GM23248 (cell line): Measurements from ENCODE around the gene USP34. TPM values are rescaled to one million over a fixed set of nuclear protein-coding genes. Genes with fewer than 3 reads are reported as not detected.
A peak's percentile ranks its signal among the peaks of the same experiment; 100 is the strongest.

ENCODE experiments used
- DNase-seq: peaks from one replicate; pipeline ENCODE4 v3.0.0-alpha.2; 2015
- H2AFZ ChIP-seq: fragments of 200-600 bp; sonication (generic); 2 replicates; pipeline ENCODE4 v1.6.1; 2016; ENCODE audit warnings: antibody characterized with exemption
- H3F3A ChIP-seq: fragments of 200-600 bp; sonication (generic); 2 replicates; pipeline ENCODE4 v1.6.1; 2016; ENCODE audit warnings: mild to moderate bottlenecking, antibody characterized with exemption, mixed run types; ENCODE audit not compliant: insufficient read depth
- H3K27ac ChIP-seq: fragments of 200-600 bp; sonication (generic); 2 replicates; pipeline ENCODE4 v1.5.1; 2016; ENCODE audit warnings: mild to moderate bottlenecking
- H3K27me3 ChIP-seq: fragments of 200-600 bp; sonication (generic); replicated peaks from 2 replicates; pipeline ENCODE4 v1.6.1; 2016; ENCODE audit warnings: mild to moderate bottlenecking; ENCODE audit not compliant: insufficient read depth
- H3K36me3 ChIP-seq: fragments of 200-600 bp; sonication (generic); 2 replicates; pipeline ENCODE4 v1.6.1; 2016; ENCODE audit warnings: low read depth, mild to moderate bottlenecking
- H3K4me1 ChIP-seq: fragments of 200-600 bp; sonication (generic); 2 replicates; pipeline ENCODE4 v1.6.1; 2016; ENCODE audit warnings: mild to moderate bottlenecking; ENCODE audit not compliant: insufficient read depth
- H3K4me2 ChIP-seq: fragments of 200-600 bp; sonication (generic); one replicate; pipeline ENCODE4 v1.6.1; 2016; ENCODE audit warnings: mild to moderate bottlenecking; ENCODE audit not compliant: unreplicated experiment
- H3K4me3 ChIP-seq: fragments of 200-600 bp; sonication (generic); 2 replicates; pipeline ENCODE4 v1.5.1; 2016; ENCODE audit warnings: mild to moderate bottlenecking
- H3K79me2 ChIP-seq: fragments of 200-600 bp; sonication (generic); 2 replicates; pipeline ENCODE4 v1.6.1; 2016; ENCODE audit warnings: mild to moderate bottlenecking; ENCODE audit not compliant: insufficient read depth
- H3K9ac ChIP-seq: fragments of 200-600 bp; sonication (generic); 2 replicates; pipeline ENCODE4 v1.6.1; 2016; ENCODE audit warnings: mild to moderate bottlenecking
- H3K9me2 ChIP-seq: fragments of 200-600 bp; sonication (generic); 2 replicates; pipeline ENCODE4 v1.6.1; 2016; ENCODE audit warnings: mixed run types, mild to moderate bottlenecking, moderate library complexity; ENCODE audit not compliant: insufficient read depth
- H3K9me3 ChIP-seq: fragments of 200-600 bp; sonication (generic); one replicate; pipeline ENCODE4 v1.6.1; 2017; ENCODE audit warnings: low read depth
- H4K20me1 ChIP-seq: fragments of 200-600 bp; sonication (generic); 2 replicates; pipeline ENCODE4 v1.6.0; 2016; ENCODE audit not compliant: insufficient read depth
- EZH2 ChIP-seq: fragments of 200-600 bp; sonication (generic); IDR thresholded peaks from 2 replicates; pipeline ENCODE4 v1.6.1; 2018; ENCODE audit warnings: antibody characterized with exemption, mild to moderate bottlenecking; ENCODE audit not compliant: insufficient read depth, poor library complexity, severe bottlenecking
- EZH2phosphoT487 ChIP-seq: fragments of 200-600 bp; sonication (generic); IDR thresholded peaks from 2 replicates; pipeline ENCODE4 v1.6.1; 2018; ENCODE audit warnings: antibody characterized with exemption, moderate library complexity, mild to moderate bottlenecking, low read depth; ENCODE audit not compliant: insufficient read depth
- WGBS, 2 experiments: methylation state at CpG; one replicate each; pipeline ENCODE4 v1.1.6; 2015 to 2017; ENCODE audit warnings: low lambda C conversion rate in 2 of 2, low coverage in 1 of 2; ENCODE audit errors: missing lambda C conversion rate in 2 of 2; 5-methylcytosine and 5-hydroxymethylcytosine counted together
- in situ Hi-C: fragments of 300-500 bp; cut with MboI; formaldehyde crosslinking; loops from 2 replicates; pipeline ENCODE4 v1.15.0; 2020
- polyA plus RNA-seq: library from polyadenylated mRNA; unstranded; fragments of >200 nt; fragmentation: Nextera tagmentation; extraction: Ambion mirVana; gene quantifications from 2 replicates; pipeline ENCODE4 v1.2.1, GENCODE V29; 2016
- total RNA-seq: library from RNA; depleted of rRNA; stranded (reverse); fragments of >200 nt; shearing (Covaris generic); gene quantifications from 2 replicates; pipeline ENCODE4 v1.2.3, GENCODE V29; 2014

Gene USP34
- total and polyA plus RNA-seq, 2 experiments from 2014 or later: 34.5 to 77.6 TPM

- Histone ChIP-seq H2AFZ (no peak overlapping the region), H3K9me2 (no peaks in the 10 kb centered on the region), H3K4me3 (no peak overlapping the region), H4K20me1 (no peaks in the 10 kb centered on the region), H3K9me3 (no peaks in the 10 kb centered on the region), H3K79me2 (0 out of 2 replicates have a peak, but pooled peaks cover 4% of the 10 kb centered on the region), H3K27ac (no peak overlapping the region), H3K36me3 (peaks cover 18% of the 10 kb centered on the region), H3K4me1 (peaks cover 14% of the 10 kb centered on the region), H3F3A (peaks cover 10% of the 10 kb centered on the region), H3K27me3 (no peaks in the 10 kb centered on the region), H3K9ac (no peak overlapping the region), H3K4me2 (no peak overlapping the region)
- DNase-seq: no peak
- TF ChIP-seq EZH2phosphoT487: no peak
- TF ChIP-seq EZH2: no peak
- WGBS, 2 experiments: 94 to 97% methylated on average over 4 of the region's 4 CpGs
- in situ Hi-C loops: no loop called here
These were observed 202.6 kb downstream of the USP34 start for GRCh38 chr2:61268249-61268648.

- Histone ChIP-seq H3K9me2 (no peaks in the 10 kb centered on the region), H3K79me2 (0 out of 2 replicates have a peak, but pooled peaks cover 4% of the 10 kb centered on the region), H3K36me3 (peaks cover 18% of the 10 kb centered on the region), H2AFZ (no peak overlapping the region), H3F3A (no peaks in the 10 kb centered on the region), H4K20me1 (no peaks in the 10 kb centered on the region), H3K4me2 (no peak overlapping the region), H3K27ac (no peak overlapping the region), H3K4me1 (peaks cover under 1% of the 10 kb centered on the region; the same call in 1 of the 2 replicates), H3K4me3 (no peak overlapping the region), H3K9ac (no peak overlapping the region), H3K27me3 (no peaks in the 10 kb centered on the region), H3K9me3 (no peaks in the 10 kb centered on the region)
- no peak for DNase-seq
- TF ChIP-seq EZH2 (no peak), EZH2phosphoT487 (no peak)
- in situ Hi-C loops: no loop called here
- 77 to 78% methylated on average over 7 of the region's 7 CpGs for WGBS, 2 experiments
These were observed 204.0 kb downstream of the USP34 start for GRCh38 chr2:61266632-61267505.

GRCh38 chr2:61263830-61264229, 207.1 kb downstream of the USP34 start:
- H2AFZ ChIP-seq: no peak overlapping the region
- no peaks in the 10 kb centered on the region for H3F3A ChIP-seq
- no peak overlapping the region for H3K9ac ChIP-seq
- H3K4me2 ChIP-seq: no peak overlapping the region
- no peaks in the 10 kb centered on the region for H3K79me2 ChIP-seq
- in situ Hi-C loops: no loop called here
- no peak for DNase-seq
- H3K9me2 ChIP-seq: no peaks in the 10 kb centered on the region
- H3K27ac ChIP-seq: no peak overlapping the region
- no peaks in the 10 kb centered on the region for H3K9me3 ChIP-seq
- no peaks in the 10 kb centered on the region for H4K20me1 ChIP-seq
- H3K4me1 ChIP-seq: no peaks in the 10 kb centered on the region
- no peak overlapping the region for H3K4me3 ChIP-seq
- H3K27me3 ChIP-seq: no peaks in the 10 kb centered on the region
- WGBS, 2 experiments: 93 to 94% methylated on average over 2 of the region's 2 CpGs
- H3K36me3 ChIP-seq: peaks cover 26% of the 10 kb centered on the region
- no peak for TF ChIP-seq EZH2
- no peak for TF ChIP-seq EZH2phosphoT487

- in situ Hi-C loops: no loop called here
- Histone ChIP-seq H3K36me3 (peaks cover 25% of the 10 kb centered on the region), H3K27ac (no peak overlapping the region)
These were observed 208.2 kb downstream of the USP34 start for GRCh38 chr2:61262699-61263098.

More at GRCh38 chr2:61262699-61263098, 208.2 kb downstream of the USP34 start:
- peak; percentile 14 for DNase-seq
- Histone ChIP-seq H2AFZ (no peak overlapping the region), H3K4me3 (no peak overlapping the region), H4K20me1 (no peaks in the 10 kb centered on the region), H3K9me3 (no peaks in the 10 kb centered on the region), H3K9ac (no peak overlapping the region), H3K4me2 (no peak overlapping the region), H3F3A (0 out of 2 replicates have a peak, but pooled peaks cover under 1% of the 10 kb centered on the region), H3K79me2 (no peaks in the 10 kb centered on the region), H3K4me1 (no peaks in the 10 kb centered on the region), H3K27me3 (no peaks in the 10 kb centered on the region), H3K9me2 (no peaks in the 10 kb centered on the region)
- TF ChIP-seq EZH2phosphoT487 (no peak), EZH2 (no peak)
- WGBS, 2 experiments: 84 to 90% methylated on average over 5 of the region's 5 CpGs
